Endothelial cell of umbilical vein (primary cell): ENCODE measurements around the gene KCNMA1.

Experiments
- CTCF ChIP-seq, 2 donors: IDR thresholded peaks; 1 replicate in 1 of 2; 2 replicates in 1 of 2; pipeline ENCODE4 v1.5.1; 2011; ENCODE audit warnings: low read length in 2 of 2, mild to moderate bottlenecking in 2 of 2, moderate library complexity in 2 of 2, control low read depth in 1 of 2, inconsistent platforms in 1 of 2, low read depth in 1 of 2; ENCODE audit not compliant: insufficient read depth in 1 of 2; ENCODE audit errors: extremely low read depth in 1 of 2
- EZH2 ChIP-seq: IDR thresholded peaks from 2 replicates; pipeline ENCODE4 v1.6.1; 2012; ENCODE audit warnings: borderline replicate concordance, low read depth, mild to moderate bottlenecking, moderate library complexity, low read length, inconsistent platforms; ENCODE audit not compliant: severe bottlenecking
- FOS ChIP-seq: IDR thresholded peaks from 2 replicates; pipeline ENCODE4 v1.6.1; 2011; ENCODE audit warnings: mild to moderate bottlenecking, low read length, moderate library complexity, borderline replicate concordance; ENCODE audit not compliant: insufficient read depth
- GATA2 ChIP-seq: IDR thresholded peaks from 2 replicates; pipeline ENCODE4 v1.7.0; 2011; ENCODE audit warnings: low read depth, mild to moderate bottlenecking, moderate library complexity, mixed read lengths, low read length; ENCODE audit not compliant: insufficient read length, insufficient read depth
- JUN ChIP-seq: IDR thresholded peaks from 2 replicates; pipeline ENCODE4 v1.6.1; 2011; ENCODE audit warnings: borderline replicate concordance, low read depth; ENCODE audit not compliant: insufficient read length, insufficient read depth
- MAX ChIP-seq: IDR thresholded peaks from 2 replicates; pipeline ENCODE4 v1.6.1; 2011; ENCODE audit not compliant: insufficient read depth, insufficient read length
- MYC ChIP-seq: IDR thresholded peaks from one replicate; pipeline ENCODE4 v1.6.1; 2011; ENCODE audit warnings: mild to moderate bottlenecking, low read depth, low read length
- POLR2A ChIP-seq: IDR thresholded peaks from 2 replicates; pipeline ENCODE4 v1.6.1; 2012; ENCODE audit warnings: low read depth, mild to moderate bottlenecking, control low read depth, low read length
- POLR2AphosphoS5 ChIP-seq: IDR thresholded peaks from 2 replicates; pipeline ENCODE4 v1.6.1; 2012; ENCODE audit warnings: low read depth, mild to moderate bottlenecking, control low read depth, low read length, moderate library complexity; ENCODE audit not compliant: insufficient read depth

DNA sequence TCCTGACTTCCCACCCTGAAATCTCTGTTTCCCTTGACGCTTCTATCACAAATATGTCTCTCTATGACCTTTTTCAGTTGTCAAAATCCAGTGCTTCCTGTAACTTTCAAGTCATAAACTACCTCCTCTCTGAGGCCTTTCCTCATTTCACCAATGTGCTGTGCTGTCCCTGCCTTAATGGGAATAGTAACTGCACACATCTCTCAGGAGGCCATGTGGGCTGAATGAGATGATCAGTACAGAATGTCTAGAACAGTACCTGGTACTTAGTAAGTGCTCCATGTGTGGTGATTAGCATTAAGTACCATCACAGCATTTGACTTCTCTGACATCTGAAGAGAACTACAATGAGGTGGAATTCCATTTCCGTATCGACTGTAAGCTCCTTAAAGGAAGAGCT lies 588.5 kb downstream of the KCNMA1 start:
- no peak for TF ChIP-seq CTCF (IDR thresholded peaks at IDR 0.05; ENCODE audit: extremely low read depth in 1 of 2, insufficient read depth in 1 of 2, low read depth in 1 of 2, low read length in 2 of 2)
- TF ChIP-seq EZH2, result no peak
- no peak for TF ChIP-seq MYC
- TF ChIP-seq POLR2A, result no peak
- no peak for TF ChIP-seq MAX
- no peak for TF ChIP-seq POLR2AphosphoS5
- TF ChIP-seq JUN, result no peak
- TF ChIP-seq GATA2, result no peak
- no peak for TF ChIP-seq FOS
